ENCODE results near the gene GLI1. TPM values are rescaled to one million over a fixed set of nuclear protein-coding genes. Genes with fewer than 3 reads are reported as not detected.

GLI1 gene
- total and polyA plus RNA-seq, 2 of the 13 experiments (the other 11 are each of a cell fraction or from before 2014, with no cell fraction given): 0.09 to 0.20 TPM

GRCh38 chr12:57459750-57460467 lies at the start of gene GLI1 (continued):
- TF ChIP-seq ARID4A (CRISPR knock-in tag; IDR thresholded peaks at IDR 0.05; ENCODE audit: borderline replicate concordance) (no peak), RBM39 (IDR thresholded peaks at IDR 0.05; ENCODE audit: low read depth, low read length, poor library complexity, severe bottlenecking) (peak; percentile 2)

- ChIA-PET POLR2A (no interaction called here), CTCF (ENCODE audit: low intra/inter-chr PET ratio, low total read pairs) (no interaction called here)
- no peak overlapping the region for H3K4me2 ChIP-seq (ENCODE audit: low read depth, low read length)
- no peaks in the 10 kb centered on the region for H3K36me3 ChIP-seq (replicated peaks in 1 of 2; ENCODE audit: control insufficient read depth in 1 of 2, insufficient read depth in 2 of 2, low read length in 2 of 2)
- no peaks in the 10 kb centered on the region for H4K20me1 ChIP-seq (ENCODE audit: insufficient read depth, low read length)
- intact Hi-C loops (cut with micrococcal nuclease; ENCODE audit: unreplicated experiment): no loop called here
- H3K79me2 ChIP-seq (ENCODE audit: insufficient read depth, low read length): no peaks in the 10 kb centered on the region
- H3K9ac ChIP-seq (ENCODE audit: insufficient read depth, low read depth, low read length): no peak overlapping the region
- no peak for ATAC-seq
- no peaks in the 10 kb centered on the region for H3K9me3 ChIP-seq (ENCODE audit: low read length)
- BruUV-seq (replicated peaks): no TSS peak
- H3K27me3 ChIP-seq (ENCODE audit: control insufficient read depth in 1 of 2, insufficient read depth in 2 of 2, low read length in 2 of 2): no peaks in the 10 kb centered on the region
- H3K27ac ChIP-seq (ENCODE audit: extremely low read length, insufficient read depth, low read length): no peak overlapping the region
- no peaks in the 10 kb centered on the region for H3K4me1 ChIP-seq (ENCODE audit: insufficient read depth, low read length)
- no peak overlapping the region for H3K4me3 ChIP-seq (replicated peaks in 1 of 3; ENCODE audit: insufficient read depth in 1 of 3, low read depth in 2 of 3, low read length in 3 of 3)
- in situ Hi-C loops (cut with HindIII; ENCODE audit: extremely low pct_ligation_motif_present, low pct_unique_long_range_greater_than_20kb): no loop called here
- H2AFZ ChIP-seq (ENCODE audit: low read length): no peak overlapping the region
- DNase-seq (ENCODE audit: low spot score): no peak
- 95% methylated on average over 4 of the region's 4 CpGs for WGBS (ENCODE audit: low lambda C conversion rate)
- no peak for FAIRE-seq
- TF ChIP-seq ZC3H4 (CRISPR knock-in tag; IDR thresholded peaks at IDR 0.05; ENCODE audit: borderline replicate concordance) (no peak), ZNF770 (CRISPR knock-in tag; IDR thresholded peaks at IDR 0.05) (no peak), PRDM4 (CRISPR knock-in tag; IDR thresholded peaks at IDR 0.05; ENCODE audit: borderline replicate concordance) (no peak), SNAPC4 (CRISPR knock-in tag; IDR thresholded peaks at IDR 0.05) (no peak)
These were observed 49.1 kb upstream of the GLI1 start for GRCh38 chr12:57410534-57410933.

Data from HepG2 (cell line).